NCI-H2227 treated with DMSO at 0.1 percent for 48 hours (cell line): ENCODE data around the gene DNAH14.

Experiments
- DNase-seq: peaks from one replicate; lab custom pipeline; 2025; lab: John Stamatoyannopoulos, UW

The DNAH14 gene

DNA sequence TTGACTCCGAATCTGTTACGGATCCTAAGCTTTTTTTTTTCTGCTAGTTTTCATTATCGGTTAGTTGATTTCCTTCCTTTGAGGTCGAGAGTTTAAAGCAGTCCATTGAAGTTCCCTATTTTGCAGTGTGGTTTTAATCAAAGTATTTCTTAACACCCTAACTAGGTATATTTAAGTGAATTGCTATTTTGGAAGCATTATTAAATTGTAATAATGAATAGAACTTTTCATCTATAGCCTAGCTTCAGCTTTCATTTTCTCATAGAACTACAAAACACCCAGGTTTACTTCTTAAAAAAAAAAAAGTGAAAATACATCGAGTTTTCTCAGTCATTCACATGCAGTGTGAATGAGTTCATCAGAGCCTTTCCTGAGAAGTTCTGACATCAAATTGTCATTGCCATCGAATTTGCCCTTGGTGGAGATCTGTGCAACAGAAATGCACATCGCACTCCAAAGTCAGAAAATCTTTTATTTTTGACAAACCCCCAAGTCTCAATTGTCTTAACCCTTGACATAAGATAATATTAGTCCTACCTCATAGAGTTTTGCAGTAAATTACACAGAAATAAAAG is 499.5 kb downstream of the DNAH14 start:
- peak; percentile 61 for DNase-seq

DNA sequence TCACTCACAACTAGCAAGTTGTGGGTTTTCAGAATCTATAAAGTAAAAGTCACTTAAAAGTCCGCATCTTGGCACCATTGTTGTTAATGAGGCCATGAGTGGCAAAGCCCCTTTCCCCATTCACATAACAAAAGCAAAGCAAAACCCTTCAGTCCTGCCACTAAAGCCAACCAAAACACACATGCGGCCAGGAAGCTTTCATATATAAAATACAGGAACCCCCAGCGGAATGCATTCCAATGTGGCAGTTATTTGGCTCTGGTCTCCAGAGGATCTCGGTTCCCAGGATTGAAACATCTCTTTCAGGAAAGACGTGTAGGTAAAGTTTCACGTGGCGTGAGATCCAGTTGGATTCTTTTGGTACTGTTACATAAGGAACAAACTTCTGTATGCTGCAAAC is 500.8 kb downstream of the DNAH14 start:
- DNase-seq: no peak

DNA sequence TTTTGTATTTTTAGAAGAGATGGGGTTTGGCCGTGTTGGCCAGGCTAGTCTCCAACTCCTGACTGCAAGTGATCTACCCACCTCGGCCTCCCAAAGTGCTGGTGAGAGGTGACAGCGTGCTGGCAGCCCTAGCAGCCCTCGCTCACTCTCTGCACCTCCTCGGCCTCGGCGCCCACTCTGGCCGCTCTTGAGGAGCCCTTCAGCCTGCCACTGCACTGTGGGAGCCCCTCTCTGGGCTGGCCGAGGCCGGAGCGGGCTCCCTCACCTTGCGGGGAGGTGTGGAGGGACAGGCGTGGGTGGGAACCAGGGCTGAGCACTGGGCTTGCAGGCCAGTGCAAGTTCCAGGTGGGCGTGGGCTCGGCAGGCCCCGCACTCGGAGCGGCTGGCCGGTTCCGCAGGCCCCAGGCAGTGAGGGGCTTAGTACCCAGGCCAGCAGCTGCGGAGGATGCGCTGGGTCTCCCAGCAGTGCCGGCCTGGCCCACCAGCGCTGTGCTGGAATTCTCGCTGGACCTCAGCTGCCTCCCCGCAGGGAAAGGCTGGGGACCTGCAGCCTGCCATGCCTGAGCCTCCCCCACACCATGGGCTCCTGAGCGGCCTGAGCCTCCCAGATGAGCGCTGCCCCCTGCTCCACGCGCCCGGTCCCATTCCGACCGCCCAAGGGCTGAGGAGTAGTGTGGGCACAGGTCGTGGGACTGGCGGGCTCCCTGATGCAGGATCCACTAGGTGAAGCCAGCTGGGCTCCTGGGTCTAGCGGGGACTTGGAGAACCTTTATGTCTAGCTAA is 501.8 kb downstream of the DNAH14 start:
- no peak for DNase-seq

DNA sequence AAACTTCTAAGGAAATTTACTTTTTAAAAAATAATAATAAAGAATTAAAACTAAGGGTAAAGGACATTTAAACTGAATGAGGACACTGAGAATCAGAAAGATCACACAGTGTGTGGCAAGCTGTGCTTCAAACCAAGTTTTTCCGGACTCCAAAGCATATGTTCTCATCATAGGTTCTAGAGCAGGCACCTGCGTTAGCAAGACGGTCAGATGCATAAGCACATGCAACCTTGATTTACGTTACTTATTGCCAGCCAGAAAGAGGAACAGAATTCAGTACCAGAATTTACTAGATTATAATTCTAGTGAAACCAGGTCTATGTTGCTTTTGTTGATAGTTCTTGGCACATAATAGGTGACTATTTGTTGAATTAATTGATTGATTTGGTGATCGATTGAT is 504.6 kb downstream of the DNAH14 start:
- no peak for DNase-seq

DNA sequence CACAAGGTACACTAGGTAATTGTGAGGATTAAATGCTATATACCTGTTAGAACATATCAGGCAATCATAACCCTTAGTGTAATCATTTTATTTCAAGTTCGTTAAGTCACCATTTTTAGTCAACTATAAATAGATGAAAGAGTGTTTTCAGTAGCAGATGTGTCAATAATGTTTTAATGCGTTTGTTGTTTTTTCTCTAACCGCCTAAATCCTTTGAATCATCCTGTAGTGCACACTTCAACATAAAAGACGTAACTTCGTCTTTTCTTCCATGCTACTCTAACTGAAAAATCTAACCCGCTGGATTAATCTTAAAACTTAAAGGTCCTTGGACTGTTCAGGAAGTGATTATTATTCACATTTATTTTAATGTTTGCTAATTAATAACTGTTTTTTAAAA is 505.6 kb downstream of the DNAH14 start:
- no peak for DNase-seq

DNA sequence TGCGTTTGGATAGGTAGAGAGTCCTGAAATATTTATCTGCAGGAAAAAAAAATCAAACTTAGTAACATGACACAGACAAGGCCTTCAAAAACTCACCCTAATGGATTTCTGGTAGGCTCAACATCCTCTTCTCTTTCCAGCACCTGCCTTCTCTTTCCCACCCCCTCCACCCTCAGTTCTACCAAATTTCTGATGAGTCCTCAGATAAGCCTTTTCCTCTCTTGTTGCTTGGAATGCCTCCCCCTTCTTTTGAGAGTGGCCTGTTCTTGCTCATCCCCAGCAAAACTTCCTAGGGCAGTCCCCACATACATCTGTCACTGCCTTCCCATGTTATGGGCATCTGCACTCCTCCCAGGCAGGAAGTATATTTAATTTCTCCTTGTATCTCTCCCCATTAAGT is 506.0 kb downstream of the DNAH14 start:
- DNase-seq: no peak

DNA sequence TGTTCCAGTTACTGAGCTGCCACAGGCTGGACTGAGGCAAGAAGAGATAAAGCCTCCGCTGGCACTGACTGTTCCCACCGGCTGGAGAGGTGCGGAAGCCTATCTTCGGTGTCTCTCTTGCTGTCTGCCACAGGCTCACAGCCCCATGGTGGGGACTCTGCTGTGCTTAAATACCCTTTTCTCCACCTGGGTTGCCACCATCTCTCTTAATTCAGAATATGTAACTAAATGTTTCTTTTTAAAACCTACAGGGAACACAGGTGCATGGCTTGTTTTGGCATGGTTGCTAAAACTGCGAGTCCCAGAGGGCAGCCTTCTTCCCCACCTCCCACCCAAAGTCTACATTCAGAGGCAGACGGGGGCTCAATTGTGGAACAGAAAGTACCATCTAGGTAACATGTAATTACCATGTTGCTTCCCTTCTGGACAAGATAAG is 506.5 kb downstream of the DNAH14 start:
- no peak for DNase-seq

DNA sequence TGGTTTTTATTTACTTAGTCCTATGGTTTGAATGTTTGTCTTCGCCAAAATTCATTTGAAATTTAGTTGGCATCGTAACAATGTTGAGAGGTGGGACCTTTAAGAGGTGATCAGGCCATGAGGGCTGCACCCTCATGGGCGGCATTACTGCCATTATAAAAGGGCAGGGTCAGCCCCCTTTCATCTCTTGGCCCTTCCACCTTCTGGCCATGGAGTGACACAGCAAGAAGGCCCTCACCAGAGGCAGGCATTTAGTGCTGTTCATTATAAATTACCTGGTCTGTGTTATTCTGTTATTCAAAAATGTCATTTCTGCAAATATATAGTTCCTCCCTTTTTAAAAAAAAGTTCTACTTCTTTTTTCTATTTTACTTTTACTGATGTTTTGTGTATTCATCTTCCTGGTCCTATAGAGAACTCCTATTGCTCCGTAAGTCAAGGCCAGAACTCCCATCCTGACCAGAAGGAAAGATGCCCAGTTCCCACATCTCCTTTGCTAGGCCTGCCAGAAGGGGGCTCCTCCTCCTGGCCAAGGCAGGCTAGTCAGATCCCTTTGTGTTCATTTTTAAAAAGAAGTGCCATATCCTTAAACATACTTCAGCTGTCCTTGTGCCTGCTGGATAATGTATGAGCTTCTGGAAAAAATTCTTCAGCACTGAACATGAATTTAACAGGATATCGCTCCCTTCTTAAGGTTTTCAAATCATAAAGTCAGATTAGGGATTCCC is 508.4 kb downstream of the DNAH14 start:
- DNase-seq: no peak

DNA sequence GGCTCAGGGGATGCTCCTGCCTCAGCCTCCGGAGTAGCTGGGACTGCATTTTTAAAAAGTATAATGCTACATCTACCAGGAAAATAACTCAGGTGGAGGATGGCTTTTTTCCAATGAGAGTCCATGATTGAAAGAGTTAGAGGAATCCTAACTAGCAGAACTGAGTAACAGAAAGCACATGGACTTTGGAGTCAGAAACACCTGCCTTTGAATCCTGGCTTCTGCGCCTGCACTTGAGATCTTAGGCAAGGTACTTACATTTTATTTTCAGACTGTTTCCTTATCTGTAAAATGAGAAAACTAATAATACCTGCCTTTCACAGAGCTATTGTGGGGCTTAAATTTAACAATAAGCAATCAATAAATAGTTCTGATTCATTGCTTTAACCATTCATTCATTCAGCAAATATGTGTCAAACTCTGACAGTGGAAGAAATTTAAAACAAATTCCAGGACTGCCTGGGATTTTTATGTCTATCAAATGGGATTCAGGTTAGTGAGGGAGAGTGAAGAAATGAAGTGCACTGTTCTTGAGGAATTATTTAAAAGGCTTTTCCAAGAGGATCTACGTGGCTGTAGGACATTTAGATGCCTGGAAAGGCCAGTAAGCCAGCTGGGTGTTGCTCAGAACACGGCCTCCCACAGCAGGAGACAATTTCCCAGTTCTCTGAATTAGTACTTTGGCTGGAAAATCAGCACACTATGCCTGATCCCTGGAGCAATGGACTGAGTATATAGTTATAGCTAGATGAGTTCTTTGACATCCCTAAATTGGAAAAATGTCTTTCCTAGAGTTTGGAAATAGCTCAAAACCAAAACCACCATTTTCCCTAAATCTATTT is 511.1 kb downstream of the DNAH14 start:
- no peak for DNase-seq

DNA sequence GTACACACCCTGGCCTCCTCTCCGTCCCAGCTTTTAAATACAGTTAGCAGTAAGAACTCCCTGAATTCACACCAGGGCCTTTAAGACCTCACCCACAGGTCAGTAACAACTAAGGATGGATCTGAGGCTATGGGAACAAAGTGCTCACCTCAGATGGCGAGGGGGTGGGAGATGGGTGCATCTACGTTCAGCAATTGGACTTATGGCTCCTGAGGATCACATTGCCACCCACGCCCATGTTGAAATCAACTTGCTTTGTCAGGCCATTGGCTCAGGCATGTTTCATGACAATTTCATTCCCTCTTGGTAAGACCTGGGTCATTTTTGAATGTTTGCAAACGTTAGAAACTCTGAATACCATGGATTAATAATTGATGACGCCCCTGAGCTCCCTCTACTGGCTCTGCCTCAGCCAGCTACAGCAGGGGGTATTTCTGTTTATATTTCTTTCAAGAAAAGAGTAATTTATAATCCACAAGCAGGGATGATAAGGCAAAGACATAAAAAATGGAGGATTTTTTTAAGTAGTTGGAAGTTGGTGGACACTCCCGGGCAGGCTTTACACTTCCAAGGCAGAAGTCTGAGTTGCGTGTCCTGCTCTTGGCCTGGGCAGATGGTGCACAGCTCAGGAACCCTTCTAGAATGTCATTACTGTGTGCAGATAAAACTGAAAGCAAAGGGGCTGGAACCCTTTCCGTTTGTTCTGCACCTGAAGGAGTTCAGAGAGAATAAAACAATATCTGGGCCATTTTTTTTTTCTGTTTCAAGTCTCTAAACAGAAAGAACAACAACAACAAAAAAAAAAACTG is 512.0 kb downstream of the DNAH14 start:
- no peak for DNase-seq

DNA sequence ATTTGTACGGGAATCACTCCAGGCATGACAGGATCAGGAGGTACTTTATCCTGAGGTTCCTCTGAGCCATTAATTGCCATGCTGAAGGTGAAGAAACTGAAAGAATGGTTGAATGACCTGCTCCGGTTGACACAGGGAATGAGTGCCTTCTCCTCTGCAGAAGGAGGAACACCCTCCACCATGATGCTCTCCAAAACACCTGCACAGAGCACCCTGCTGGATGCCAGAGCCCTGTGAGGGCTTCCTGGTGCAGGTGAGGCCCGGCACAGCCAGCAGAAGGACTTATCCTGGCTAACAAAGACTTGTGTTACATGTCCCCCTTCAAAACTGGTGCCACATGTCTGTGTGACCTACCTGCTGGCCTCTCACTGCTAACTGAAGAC is 512.6 kb downstream of the DNAH14 start:
- no peak for DNase-seq

DNA sequence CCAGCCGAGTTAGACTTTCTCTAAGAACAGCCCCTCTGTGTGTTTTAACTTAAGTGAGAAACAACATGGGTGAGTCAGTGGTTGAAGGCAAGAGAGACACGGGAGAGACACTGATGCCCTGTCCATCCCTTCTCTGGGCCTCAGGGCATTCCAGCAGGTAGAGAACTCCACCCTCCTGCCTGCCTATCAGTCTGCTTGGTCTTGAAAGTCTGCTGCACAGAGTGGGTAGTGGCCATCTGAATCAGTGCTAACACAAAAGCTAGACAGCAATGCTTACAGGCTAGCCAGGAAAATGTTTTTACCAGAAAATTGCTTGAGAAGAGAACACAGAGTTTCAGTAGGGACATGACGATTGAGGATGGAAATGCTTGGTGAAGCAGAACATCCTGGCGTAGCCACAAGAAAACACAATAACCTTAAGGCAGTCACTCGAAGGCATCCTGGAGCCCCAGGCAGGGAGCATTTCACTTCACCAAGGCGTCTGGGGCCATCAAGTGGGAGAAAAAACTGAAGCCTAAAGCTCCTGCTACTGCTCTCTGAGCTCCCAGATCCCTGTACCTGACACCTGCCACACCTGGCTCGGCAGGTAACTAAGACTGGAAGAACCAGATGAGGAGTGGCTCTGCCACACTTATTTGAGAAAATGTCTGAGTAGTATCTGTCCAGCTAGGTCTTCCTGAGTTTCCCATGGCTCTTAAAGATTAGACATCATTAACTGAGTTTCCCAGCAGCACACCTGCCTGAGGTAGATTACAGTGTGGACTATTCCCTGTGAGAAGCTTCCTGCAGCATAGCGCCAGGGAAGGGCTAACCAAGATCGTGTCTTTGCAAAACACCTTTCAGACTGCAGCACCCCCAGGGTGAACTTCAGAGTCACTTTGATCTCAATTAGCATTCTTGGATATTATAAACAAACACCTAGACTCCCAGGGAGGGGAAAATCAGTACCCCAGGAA is 516.4 kb downstream of the DNAH14 start:
- DNase-seq: no peak

DNA sequence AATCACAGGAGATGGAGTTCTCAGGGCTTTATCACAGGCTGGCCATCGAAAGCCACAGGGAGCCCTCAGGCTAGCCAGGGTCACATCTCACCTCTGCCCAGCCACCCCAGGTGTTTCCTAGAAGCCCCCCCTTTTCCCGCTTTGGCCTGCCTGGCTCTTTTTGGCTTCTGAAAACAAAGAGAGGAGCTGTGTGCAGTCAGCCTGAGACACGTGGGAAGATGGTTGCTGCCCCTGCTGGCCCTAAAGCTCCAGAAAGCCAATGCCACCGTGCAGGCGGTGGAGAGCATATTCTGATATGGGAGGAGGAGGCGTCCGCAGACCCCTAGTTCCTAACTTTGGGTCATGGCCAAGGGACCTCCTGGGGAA is 517.1 kb downstream of the DNAH14 start:
- DNase-seq: no peak

DNA sequence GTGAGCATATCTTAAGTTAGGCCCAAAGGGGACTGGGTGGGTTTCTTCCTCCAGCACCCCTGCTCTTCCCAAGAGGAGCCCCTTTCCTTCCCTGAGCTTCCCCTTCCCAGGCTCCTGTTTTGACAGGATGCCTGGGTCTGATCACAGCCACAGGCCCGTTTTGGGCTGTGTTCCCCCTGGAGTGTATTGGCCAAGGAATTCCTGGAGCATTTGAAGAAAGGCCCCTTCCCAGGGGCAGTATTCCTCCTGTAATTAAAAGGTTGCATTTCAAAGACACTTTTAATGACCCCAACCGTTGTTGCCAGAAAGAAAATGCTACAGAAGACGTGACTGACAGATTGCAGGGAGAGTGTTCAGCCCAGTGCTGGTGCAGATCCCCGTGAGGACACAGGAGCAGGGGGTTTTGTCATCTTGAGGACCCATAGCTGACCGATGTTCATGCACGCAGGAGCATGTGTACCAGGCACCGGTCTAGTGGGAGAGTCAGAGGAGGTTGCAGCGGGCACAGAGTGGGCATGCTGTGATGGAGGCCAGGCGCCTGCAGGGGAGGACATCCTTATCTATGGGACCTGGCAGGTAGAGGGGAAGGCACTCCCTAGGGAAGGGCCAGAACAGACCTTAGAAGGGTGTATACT is 517.6 kb downstream of the DNAH14 start:
- no peak for DNase-seq

DNA sequence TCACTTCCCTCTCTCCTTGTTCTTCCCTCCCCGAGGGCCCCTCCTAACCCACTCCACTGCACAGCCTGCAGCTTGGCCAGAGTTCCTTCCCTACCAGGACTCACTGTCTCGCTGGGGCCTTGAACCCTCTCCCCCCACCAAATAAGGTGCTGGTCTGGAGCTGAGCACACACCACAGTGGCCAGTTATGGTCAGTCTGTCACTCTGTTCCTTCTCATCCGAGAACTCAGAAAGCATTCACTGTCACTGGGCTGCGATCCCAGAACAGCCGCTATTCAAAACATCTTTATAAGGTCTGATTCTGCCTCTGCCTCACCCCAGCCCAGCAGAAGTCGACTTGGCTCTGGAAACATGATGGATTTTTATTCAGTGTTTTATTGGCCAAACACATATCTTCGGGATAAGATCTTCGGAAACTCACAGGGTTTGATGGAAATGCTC is 518.2 kb downstream of the DNAH14 start:
- DNase-seq: no peak

DNA sequence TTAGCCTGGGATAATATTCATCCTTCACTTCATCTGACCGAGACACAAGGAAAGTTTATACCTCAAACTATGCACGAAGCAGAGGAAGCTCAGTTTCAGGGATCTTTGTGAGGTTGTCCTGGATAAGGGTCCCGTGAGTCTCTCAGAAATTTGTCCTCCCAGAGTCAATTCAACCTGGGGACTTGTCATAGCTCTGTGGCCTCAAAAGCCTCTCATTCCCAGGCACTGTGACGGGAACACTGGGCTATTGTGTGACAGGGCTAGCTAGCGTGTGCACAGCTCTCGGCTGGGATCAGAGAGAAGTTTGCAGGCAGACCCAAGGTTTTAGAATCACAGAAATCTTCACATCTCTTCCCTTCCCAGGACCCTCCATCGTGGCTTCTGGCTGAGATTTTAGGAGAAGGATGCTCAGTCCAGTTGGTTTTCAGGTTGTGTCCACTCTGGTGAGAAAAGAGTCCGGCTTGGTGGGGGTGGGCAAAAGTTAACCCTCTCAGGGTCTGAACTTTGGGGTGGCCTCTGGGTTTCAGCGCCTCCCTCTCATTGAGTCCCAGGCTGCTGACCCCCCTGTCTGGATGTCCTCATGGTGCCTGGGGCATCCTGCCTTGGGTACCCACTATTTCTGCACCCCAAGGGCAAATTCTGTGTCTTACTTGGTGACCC is 518.8 kb downstream of the DNAH14 start:
- no peak for DNase-seq
